Fibroblast of lung (primary cell): ENCODE data around the gene ACOT9. TPM values are rescaled to one million over a fixed set of nuclear protein-coding genes. Genes with fewer than 3 reads are reported as not detected.

Experiments used
- DNase-seq, 2 donors: peaks; one replicate each; pipeline versions ENCODE4 v3.0.0 to v3.0.0-alpha.2; 2010; ENCODE audit warnings: low read depth in 2 of 2
- H2AFZ ChIP-seq: 2 replicates; pipeline ENCODE4 v1.5.1; 2012; ENCODE audit warnings: low read length, control low read depth, inconsistent platforms
- H3K27ac ChIP-seq: 2 replicates; pipeline ENCODE4 v1.5.1; 2011; ENCODE audit warnings: low read length, control low read depth; ENCODE audit not compliant: insufficient read depth
- H3K27me3 ChIP-seq: 2 replicates; pipeline ENCODE4 v1.5.1; 2011; ENCODE audit warnings: mild to moderate bottlenecking, low read length; ENCODE audit not compliant: control insufficient read depth, insufficient read depth
- H3K36me3 ChIP-seq: 2 replicates; pipeline ENCODE4 v1.5.1; 2011; ENCODE audit warnings: low read length; ENCODE audit not compliant: control insufficient read depth, insufficient read depth
- H3K4me1 ChIP-seq: 2 replicates; pipeline ENCODE4 v1.5.1; 2011; ENCODE audit warnings: low read length; ENCODE audit not compliant: control insufficient read depth, insufficient read depth; ENCODE audit errors: extremely low read depth
- H3K4me2 ChIP-seq: 2 replicates; pipeline ENCODE4 v1.5.1; 2011; ENCODE audit warnings: low read length, control low read depth; ENCODE audit not compliant: insufficient read depth; ENCODE audit errors: extremely low read depth
- H3K4me3 ChIP-seq, 4 experiments: fragments of 200-600 bp in 1 of 4; sonication (generic) in 1 of 4; replicated peaks in 1 of 4; 2 replicates each; pipeline ENCODE4 v1.5.1; 2011 to 2016; ENCODE audit warnings: low read length in 4 of 4, low read depth in 3 of 4, mild to moderate bottlenecking in 3 of 4, control low read depth in 2 of 4, inconsistent platforms in 1 of 4, mixed read lengths in 1 of 4; ENCODE audit not compliant: insufficient read depth in 1 of 4; ENCODE audit errors: control extremely low read depth in 1 of 4
- H3K79me2 ChIP-seq: 2 replicates; pipeline ENCODE4 v1.5.1; 2012; ENCODE audit warnings: mild to moderate bottlenecking, low read length, inconsistent platforms; ENCODE audit not compliant: control insufficient read depth, insufficient read depth
- H3K9ac ChIP-seq: 2 replicates; pipeline ENCODE4 v1.5.1; 2011; ENCODE audit warnings: mild to moderate bottlenecking, low read length, control low read depth; ENCODE audit not compliant: insufficient read depth
- H3K9me3 ChIP-seq: 2 replicates; pipeline ENCODE4 v1.5.1; 2012; ENCODE audit warnings: low read depth, low read length; ENCODE audit not compliant: control insufficient read depth, insufficient read depth
- H4K20me1 ChIP-seq: 2 replicates; pipeline ENCODE4 v1.5.1; 2011; ENCODE audit warnings: low read length; ENCODE audit not compliant: control insufficient read depth, insufficient read depth; ENCODE audit errors: extremely low read depth
- CTCF ChIP-seq, 2 donors: IDR thresholded peaks in 1 of 2; conservative IDR thresholded peaks in 1 of 2; 1 replicate in 1 of 2; 2 replicates in 1 of 2; pipeline ENCODE4 v1.5.1; 2011 to 2012; ENCODE audit warnings: low read length in 2 of 2, control low read depth in 1 of 2, inconsistent platforms in 1 of 2, low read depth in 1 of 2, mild to moderate bottlenecking in 1 of 2
- EZH2 ChIP-seq: IDR thresholded peaks from 2 replicates; pipeline ENCODE4 v1.5.1; 2012; ENCODE audit warnings: low read length, control low read depth, mild to moderate bottlenecking; ENCODE audit errors: missing control alignments
- polyA minus RNA-seq: library from RNA; depleted of rRNA, polyadenylated mRNA; stranded (reverse); fragments of >200 nt; gene quantifications from 2 replicates; pipeline ENCODE4 v1.2.3, GENCODE V29; 2011; ENCODE audit warnings: low replicate concordance
- polyA plus RNA-seq, 2 donors: library from polyadenylated mRNA; depleted of rRNA in 1 of 2; stranded (reverse) in 1 of 2; unstranded in 1 of 2; fragments of >200 nt; gene quantifications; 2 replicates each; pipeline ENCODE4 v1.2.1, GENCODE V29; 2011 to 2012; ENCODE audit warnings: missing spikeins in 1 of 2
- total RNA-seq: library from RNA; depleted of rRNA; stranded (reverse); fragments of >200 nt; gene quantifications from 2 replicates; pipeline ENCODE4 v1.2.1, GENCODE V29; 2014

The ACOT9 gene
- total RNA-seq (33.1 and 42.3 TPM in 2 replicates), polyA plus RNA-seq (68.7 and 70.9 TPM in 2 replicates), polyA minus RNA-seq (8.4 and 11.4 TPM in 2 replicates)
- 60.8 and 65.7 TPM in 2 replicates for polyA plus RNA-seq (2012)

- Histone ChIP-seq H3K4me2 (peak within 1 kb of the TSS; percentile 58), H3K27me3 (no peaks in the 10 kb centered on the region), H3K9me3 (no peaks in the 10 kb centered on the region), H3K9ac (peak within 1 kb of the TSS; percentile 84), H3K4me3 (peak within 1 kb of the TSS; percentile 49 to 77 (median 62)), H3K27ac (peak within 1 kb of the TSS; percentile 93), H3K79me2 (peaks cover 39% of the 10 kb centered on the region), H3K36me3 (no peaks in the 10 kb centered on the region), H2AFZ (no peak within 1 kb of the TSS), H4K20me1 (no peaks in the 10 kb centered on the region), H3K4me1 (no peaks in the 10 kb centered on the region)
- TF ChIP-seq EZH2: no peak
- TF ChIP-seq CTCF (conservative IDR thresholded peaks at IDR 0.05 in 1 of 2, IDR thresholded peaks at IDR 0.05 in 1 of 2; ENCODE audit: low read depth in 1 of 2, low read length in 2 of 2): no peak
- DNase-seq: peak; percentile 95 to 96
Measured at GRCh38 chrX:23742697-23743622, at the start of gene ACOT9. Gene ACOT9 (minus strand): TSS chrX:23743276. CDS start chrX:23743144, 132 bp downstream.

- H3K4me2 ChIP-seq: no peak overlapping the region
- TF ChIP-seq CTCF (conservative IDR thresholded peaks at IDR 0.05 in 1 of 2, IDR thresholded peaks at IDR 0.05 in 1 of 2; ENCODE audit: low read depth in 1 of 2, low read length in 2 of 2): no peak
- TF ChIP-seq EZH2: no peak
- H3K27me3 ChIP-seq: no peaks in the 10 kb centered on the region
- no peak overlapping the region for H3K9ac ChIP-seq
- H3K27ac ChIP-seq: no peak overlapping the region
- H4K20me1 ChIP-seq: no peaks in the 10 kb centered on the region
- H3K4me3 ChIP-seq: no peak overlapping the region
- DNase-seq: no peak
- H2AFZ ChIP-seq: no peak overlapping the region
- no peaks in the 10 kb centered on the region for H3K36me3 ChIP-seq
- no peaks in the 10 kb centered on the region for H3K4me1 ChIP-seq
- H3K9me3 ChIP-seq: no peaks in the 10 kb centered on the region
- no peaks in the 10 kb centered on the region for H3K79me2 ChIP-seq
Measured at GRCh38 chrX:23790155-23790497, 47.0 kb upstream of the ACOT9 start.

GRCh38 chrX:23789386-23790154 is 46.5 kb upstream of the ACOT9 start:
- Histone ChIP-seq H3K9ac (no peak overlapping the region), H3K36me3 (no peaks in the 10 kb centered on the region)

More at GRCh38 chrX:23789386-23790154, 46.5 kb upstream of the ACOT9 start:
- H3K9me3 ChIP-seq: no peaks in the 10 kb centered on the region
- TF ChIP-seq EZH2 (no peak), CTCF (conservative IDR thresholded peaks at IDR 0.05 in 1 of 2, IDR thresholded peaks at IDR 0.05 in 1 of 2; ENCODE audit: low read depth in 1 of 2, low read length in 2 of 2) (no peak)
- no peak overlapping the region for H3K4me2 ChIP-seq
- H3K27me3 ChIP-seq: no peaks in the 10 kb centered on the region
- no peak for DNase-seq
- no peak overlapping the region for H3K4me3 ChIP-seq
- no peaks in the 10 kb centered on the region for H3K79me2 ChIP-seq
- H4K20me1 ChIP-seq: no peaks in the 10 kb centered on the region
- H3K4me1 ChIP-seq: no peaks in the 10 kb centered on the region
- no peak overlapping the region for H3K27ac ChIP-seq
- H2AFZ ChIP-seq: no peak overlapping the region
